ENCODE measurements around the gene DLAT.

DLAT gene

DNA sequence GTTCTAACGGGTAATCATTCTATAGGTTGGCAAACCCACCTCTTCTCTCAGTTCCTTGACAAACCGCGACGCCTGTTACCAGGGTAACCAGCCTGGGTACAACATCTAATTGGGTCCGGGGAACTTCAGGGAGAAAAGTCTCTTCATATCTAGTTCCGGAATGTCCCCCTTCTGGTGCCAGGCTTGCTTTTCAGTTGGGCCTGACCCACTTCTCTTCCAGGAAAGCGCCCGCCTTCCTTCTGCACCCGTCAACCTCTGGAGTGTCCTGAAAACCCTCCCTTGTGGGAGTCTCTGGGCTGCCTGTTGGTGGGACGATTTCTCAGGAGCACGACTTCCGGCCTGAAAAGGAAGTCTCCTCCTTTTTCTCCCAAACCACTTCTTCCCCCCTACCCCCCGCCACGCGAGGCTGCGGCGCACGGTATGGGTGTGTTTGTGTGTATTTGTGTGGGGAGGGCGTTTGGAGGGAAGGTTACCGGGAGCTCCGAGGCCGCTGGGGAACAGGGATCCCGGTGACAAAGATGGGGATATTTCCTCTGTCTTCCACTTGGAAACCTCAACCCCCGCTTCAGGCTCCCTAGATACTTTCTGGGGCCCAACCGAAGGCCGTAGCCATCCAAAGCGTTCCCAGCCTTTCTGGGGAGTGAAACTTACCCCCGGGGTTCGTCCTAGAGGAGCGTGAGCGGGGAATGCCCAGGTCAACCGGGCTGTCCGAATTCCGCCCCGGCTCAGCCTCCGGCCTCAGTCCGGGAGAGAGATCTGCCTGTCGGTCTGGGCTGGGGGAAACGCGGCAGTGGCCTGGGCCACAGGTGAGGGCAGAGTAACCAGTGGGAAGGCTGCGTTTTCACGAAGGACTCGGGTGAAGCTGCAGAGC is 49.0 kb downstream of the DLAT start, which contains the start of the genes NKAPD1 and PIH1D2:
Gene NKAPD1 (plus strand): TSS at position 359 of the 871 bp plus-strand sequence. CDS start 1,276 bp downstream, outside the sequence.
Gene PIH1D2 (minus strand): TSS at position 77 of the 871 bp plus-strand sequence. CDS start 843 bp downstream, outside the sequence.
- H3K27me3 ChIP-seq (ENCODE audit: insufficient read depth, poor library complexity, severe bottlenecking) = no peaks in the 10 kb centered on the region
- peak within 1 kb of the TSS; percentile 85 for H3K4me3 ChIP-seq (replicated peaks; ENCODE audit: insufficient read depth, low read length)
- peak within 1 kb of the TSS; percentile 98 for H3K27ac ChIP-seq (replicated peaks)
- peak; percentile 67 to 89 for DNase-seq (ENCODE audit: low read depth in 1 of 2, low spot score in 1 of 2)
- TF ChIP-seq SPI1 (IDR thresholded peaks at IDR 0.05; ENCODE audit: borderline replicate concordance, low read depth) (peak; percentile 38; the same call in 1 of the 2 replicates), GABPA (IDR thresholded peaks at IDR 0.05; ENCODE audit: low read depth) (peak; percentile 98), POLR2AphosphoS5 (IDR thresholded peaks at IDR 0.05; ENCODE audit: low read depth) (peak; percentile 61; the same call in 1 of the 2 replicates)
- TF ChIP-seq, protein P1, sequence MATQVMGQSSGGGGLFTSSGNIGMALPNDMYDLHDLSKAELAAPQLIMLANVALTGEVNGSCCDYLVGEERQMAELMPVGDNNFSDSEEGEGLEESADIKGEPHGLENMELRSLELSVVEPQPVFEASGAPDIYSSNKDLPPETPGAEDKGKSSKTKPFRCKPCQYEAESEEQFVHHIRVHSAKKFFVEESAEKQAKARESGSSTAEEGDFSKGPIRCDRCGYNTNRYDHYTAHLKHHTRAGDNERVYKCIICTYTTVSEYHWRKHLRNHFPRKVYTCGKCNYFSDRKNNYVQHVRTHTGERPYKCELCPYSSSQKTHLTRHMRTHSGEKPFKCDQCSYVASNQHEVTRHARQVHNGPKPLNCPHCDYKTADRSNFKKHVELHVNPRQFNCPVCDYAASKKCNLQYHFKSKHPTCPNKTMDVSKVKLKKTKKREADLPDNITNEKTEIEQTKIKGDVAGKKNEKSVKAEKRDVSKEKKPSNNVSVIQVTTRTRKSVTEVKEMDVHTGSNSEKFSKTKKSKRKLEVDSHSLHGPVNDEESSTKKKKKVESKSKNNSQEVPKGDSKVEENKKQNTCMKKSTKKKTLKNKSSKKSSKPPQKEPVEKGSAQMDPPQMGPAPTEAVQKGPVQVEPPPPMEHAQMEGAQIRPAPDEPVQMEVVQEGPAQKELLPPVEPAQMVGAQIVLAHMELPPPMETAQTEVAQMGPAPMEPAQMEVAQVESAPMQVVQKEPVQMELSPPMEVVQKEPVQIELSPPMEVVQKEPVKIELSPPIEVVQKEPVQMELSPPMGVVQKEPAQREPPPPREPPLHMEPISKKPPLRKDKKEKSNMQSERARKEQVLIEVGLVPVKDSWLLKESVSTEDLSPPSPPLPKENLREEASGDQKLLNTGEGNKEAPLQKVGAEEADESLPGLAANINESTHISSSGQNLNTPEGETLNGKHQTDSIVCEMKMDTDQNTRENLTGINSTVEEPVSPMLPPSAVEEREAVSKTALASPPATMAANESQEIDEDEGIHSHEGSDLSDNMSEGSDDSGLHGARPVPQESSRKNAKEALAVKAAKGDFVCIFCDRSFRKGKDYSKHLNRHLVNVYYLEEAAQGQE (IDR thresholded peaks at IDR 0.05; ENCODE audit: insufficient replicate concordance, low read depth) = no peak

DNA sequence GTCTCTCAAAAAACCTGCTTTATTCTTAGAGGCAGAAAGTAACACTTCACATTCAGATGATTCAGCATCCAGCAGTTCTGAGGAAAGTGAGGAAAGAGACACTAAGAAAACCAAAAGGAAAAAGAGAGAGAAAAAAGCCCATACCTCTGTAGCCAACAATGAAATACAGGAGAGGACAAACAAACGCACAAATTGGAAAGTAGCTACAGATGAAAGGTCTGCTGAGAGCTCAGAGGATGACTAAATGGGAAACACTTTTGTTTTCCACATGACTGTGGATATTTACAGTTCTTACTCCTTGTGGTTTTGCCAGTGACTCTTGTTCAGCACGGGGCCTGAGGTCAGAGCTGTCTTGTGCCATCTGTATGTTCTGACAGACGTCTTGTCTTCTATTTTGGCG is 57.5 kb downstream of the DLAT start:
- no peak for DNase-seq (ENCODE audit: low read depth in 1 of 2, low spot score in 1 of 2)
- Histone ChIP-seq H3K27me3 (ENCODE audit: insufficient read depth, poor library complexity, severe bottlenecking) (no peaks in the 10 kb centered on the region), H3K27ac (replicated peaks) (no peak overlapping the region; the same call in 1 of the 2 replicates), H3K4me3 (replicated peaks; ENCODE audit: insufficient read depth, low read length) (no peak overlapping the region)
- TF ChIP-seq SPI1 (IDR thresholded peaks at IDR 0.05; ENCODE audit: borderline replicate concordance, low read depth) = no peak
- TF ChIP-seq, protein P1 (IDR thresholded peaks at IDR 0.05; ENCODE audit: insufficient replicate concordance, low read depth) = no peak
- TF ChIP-seq, protein P2, sequence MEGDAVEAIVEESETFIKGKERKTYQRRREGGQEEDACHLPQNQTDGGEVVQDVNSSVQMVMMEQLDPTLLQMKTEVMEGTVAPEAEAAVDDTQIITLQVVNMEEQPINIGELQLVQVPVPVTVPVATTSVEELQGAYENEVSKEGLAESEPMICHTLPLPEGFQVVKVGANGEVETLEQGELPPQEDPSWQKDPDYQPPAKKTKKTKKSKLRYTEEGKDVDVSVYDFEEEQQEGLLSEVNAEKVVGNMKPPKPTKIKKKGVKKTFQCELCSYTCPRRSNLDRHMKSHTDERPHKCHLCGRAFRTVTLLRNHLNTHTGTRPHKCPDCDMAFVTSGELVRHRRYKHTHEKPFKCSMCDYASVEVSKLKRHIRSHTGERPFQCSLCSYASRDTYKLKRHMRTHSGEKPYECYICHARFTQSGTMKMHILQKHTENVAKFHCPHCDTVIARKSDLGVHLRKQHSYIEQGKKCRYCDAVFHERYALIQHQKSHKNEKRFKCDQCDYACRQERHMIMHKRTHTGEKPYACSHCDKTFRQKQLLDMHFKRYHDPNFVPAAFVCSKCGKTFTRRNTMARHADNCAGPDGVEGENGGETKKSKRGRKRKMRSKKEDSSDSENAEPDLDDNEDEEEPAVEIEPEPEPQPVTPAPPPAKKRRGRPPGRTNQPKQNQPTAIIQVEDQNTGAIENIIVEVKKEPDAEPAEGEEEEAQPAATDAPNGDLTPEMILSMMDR (IDR thresholded peaks at IDR 0.05; ENCODE audit: insufficient read depth, low read length) = no peak
- no peak; the same call in 1 of the 2 replicates for TF ChIP-seq POLR2AphosphoS5 (IDR thresholded peaks at IDR 0.05; ENCODE audit: low read depth)
- no peak for TF ChIP-seq GABPA (IDR thresholded peaks at IDR 0.05; ENCODE audit: low read depth)

DNA sequence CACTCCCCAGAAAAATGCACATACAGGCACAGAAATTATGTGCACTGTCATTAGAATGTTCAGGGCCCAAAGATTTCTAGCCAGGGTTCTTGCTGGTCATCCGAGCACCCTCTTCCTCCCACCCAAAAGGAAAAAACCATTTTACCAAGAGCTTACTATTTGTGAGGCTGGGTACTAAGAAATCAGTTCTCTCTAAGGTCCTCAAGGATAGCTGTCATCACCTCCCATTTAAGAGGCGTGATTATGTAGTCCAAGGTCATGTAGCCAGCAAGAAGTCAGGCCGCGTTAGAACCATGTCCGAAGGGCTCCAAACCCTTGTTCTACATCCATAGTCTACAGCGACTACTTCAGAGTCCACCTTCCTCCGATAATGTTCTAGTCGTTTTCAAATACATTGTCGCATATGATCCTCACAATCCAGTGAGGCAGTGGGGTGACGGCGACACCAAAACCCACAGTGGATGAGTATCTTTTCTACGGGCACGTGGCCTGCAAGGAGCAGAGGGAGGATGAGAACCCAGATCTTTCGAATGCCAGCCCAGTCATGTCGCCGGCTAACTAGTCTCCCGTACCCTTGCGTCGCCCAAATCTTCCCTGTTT is 60.7 kb downstream of the DLAT start:
- peak in 1 of 2 experiments; percentile 32 for DNase-seq (ENCODE audit: low read depth in 1 of 2, low spot score in 1 of 2)
- Histone ChIP-seq H3K27ac (replicated peaks) (peak overlapping the region; percentile 78), H3K4me3 (replicated peaks; ENCODE audit: insufficient read depth, low read length) (peak overlapping the region; percentile 78)

More for the DNA sequence above, 60.7 kb downstream of the DLAT start:
- TF ChIP-seq SPI1 (IDR thresholded peaks at IDR 0.05; ENCODE audit: borderline replicate concordance, low read depth) = no peak
- TF ChIP-seq, protein P2 (IDR thresholded peaks at IDR 0.05; ENCODE audit: insufficient read depth, low read length) = no peak
- TF ChIP-seq, protein P1 (IDR thresholded peaks at IDR 0.05; ENCODE audit: insufficient replicate concordance, low read depth) = no peak
- no peak for TF ChIP-seq GABPA (IDR thresholded peaks at IDR 0.05; ENCODE audit: low read depth)
- TF ChIP-seq POLR2AphosphoS5 (IDR thresholded peaks at IDR 0.05; ENCODE audit: low read depth) = peak; percentile 72
- no peaks in the 10 kb centered on the region for H3K27me3 ChIP-seq (ENCODE audit: insufficient read depth, poor library complexity, severe bottlenecking)

Measured in HL-60 (cell line).